Prostate gland (tissue), 2 donors: ENCODE data around the gene EME2. TPM values are rescaled to one million over a fixed set of nuclear protein-coding genes. Genes with fewer than 3 reads are reported as not detected.

ENCODE experiments used
- microRNA-seq: library from miRNA; unstranded; fragments of <30 nt; microRNA quantifications from one replicate; pipeline ENCODE4, GENCODE V29; 2016
- small RNA-seq, 2 donors: library from RNA; depleted of rRNA; stranded (forward); fragments of <200 nt; gene quantifications; one replicate each; pipeline ENCODE3, GENCODE V24; 2016
- total RNA-seq, 2 donors: library from RNA; depleted of rRNA; stranded (reverse); fragments of >200 nt; gene quantifications; one replicate each; pipeline ENCODE4 v1.1.0, GENCODE V29; 2016

EME2 gene
- total RNA-seq, 2 donors from 2014 or later: 18.3 to 53.9 TPM

Small RNA genes within 50 kb of the gene (microRNA-seq; reads per million reads assigned to microRNA genes)
- 2.0 reads per million, percentile 28 among the genes with 10 or more reads in this experiment for gene MIR3177

Small RNA genes within 50 kb of the gene (small RNA-seq; reads per million reads assigned to genes)
- 0 reads per million in 2 donors for gene MIR3177

Other genes with a start within 250 kb of the EME2 start
- gene TMEM204, start 239.1 kb upstream of the EME2 start, total RNA-seq: 10 to 100 TPM; 20.7 to 33.9 TPM
- 10 to 100 TPM; 30.1 to 41.9 TPM for gene IFT140, start 160.7 kb upstream of the EME2 start, total RNA-seq
- gene CRAMP1, start 160.4 kb upstream of the EME2 start, total RNA-seq: 10 to 100 TPM; 12.7 to 36.0 TPM
- 10 to 100 TPM; 56.6 to 75.3 TPM for gene JPT2, start 94.5 kb upstream of the EME2 start, total RNA-seq
- gene MAPK8IP3, start 66.6 kb upstream of the EME2 start, total RNA-seq: 100 to 1,000 TPM in 1 of 2 donors, 10 to 100 TPM in 1; 56.0 to 157 TPM
- gene NME3, start 1.3 kb upstream of the EME2 start, total RNA-seq: 100 to 1,000 TPM; 135 to 252 TPM
- 100 to 1,000 TPM in 1 of 2 donors, 10 to 100 TPM in 1; 97.4 to 125 TPM for gene MRPS34, start 324 bp downstream of the EME2 start, total RNA-seq
- gene SPSB3, start 9.8 kb downstream of the EME2 start, total RNA-seq: 100 to 1,000 TPM in 1 of 2 donors, 10 to 100 TPM in 1; 87.8 to 138 TPM
- 100 to 1,000 TPM in 1 of 2 donors, 10 to 100 TPM in 1; 98.4 to 233 TPM for gene NUBP2, start 10.2 kb downstream of the EME2 start, total RNA-seq
- 1 to 10 TPM in 1 of 2 donors, under 1 TPM in 1; 0.82 to 1.9 TPM for gene IGFALS, start 20.9 kb downstream of the EME2 start, total RNA-seq
- 100 to 1,000 TPM in 1 of 2 donors, 10 to 100 TPM in 1; 98.6 to 145 TPM for gene HAGH, start 54.0 kb downstream of the EME2 start, total RNA-seq
- 10 to 100 TPM; 42.3 to 45.5 TPM for gene FAHD1, start 54.4 kb downstream of the EME2 start, total RNA-seq
- gene MEIOB, start 99.4 kb downstream of the EME2 start, total RNA-seq: 10 to 100 TPM in 1 of 2 donors, not detected in 1; 14.4 TPM
- gene HS3ST6, start 145.6 kb downstream of the EME2 start, total RNA-seq: under 1 TPM; 0.77 to 0.91 TPM
- 10 to 100 TPM; 11.0 to 12.4 TPM for gene MSRB1, start 170.4 kb downstream of the EME2 start, total RNA-seq
- gene RPL3L, start 181.9 kb downstream of the EME2 start, total RNA-seq: under 1 TPM; 0.51 to 0.82 TPM
- 100 to 1,000 TPM; 172 to 333 TPM for gene NDUFB10, start 186.7 kb downstream of the EME2 start, total RNA-seq
- 1,000 to 10,000 TPM; 2,046 to 2,467 TPM for gene RPS2, start 192.0 kb downstream of the EME2 start, total RNA-seq
- 1 to 10 TPM in 1 of 2 donors, not detected in 1; 7.2 TPM for gene RNF151, start 194.0 kb downstream of the EME2 start, total RNA-seq
- 10 to 100 TPM; 54.3 to 57.1 TPM for gene TBL3, start 199.2 kb downstream of the EME2 start, total RNA-seq
- 1 to 10 TPM in 1 of 2 donors, under 1 TPM in 1; 0.32 to 5.0 TPM for gene NOXO1, start 208.7 kb downstream of the EME2 start, total RNA-seq
- 10 to 100 TPM; 21.1 to 26.6 TPM for gene GFER, start 211.4 kb downstream of the EME2 start, total RNA-seq
- gene SYNGR3, start 217.2 kb downstream of the EME2 start, total RNA-seq: 10 to 100 TPM in 1 of 2 donors, 1 to 10 TPM in 1; 4.0 to 16.1 TPM
- 10 to 100 TPM; 30.7 to 74.3 TPM for gene ZNF598, start 237.0 kb downstream of the EME2 start, total RNA-seq
- 1 to 10 TPM; 1.8 to 3.6 TPM for gene NPW, start 247.0 kb downstream of the EME2 start, total RNA-seq